Lower leg skin (tissue), 3 donors: ENCODE results near the gene IFNL4.

ENCODE experiments used
- POLR2A ChIP-seq, 2 donors: fragments of 450-650 bp; IDR thresholded peaks; one replicate each; pipeline ENCODE4 v1.6.1; 2016 to 2017; ENCODE audit warnings: antibody characterized with exemption in 2 of 2, mild to moderate bottlenecking in 1 of 2, moderate library complexity in 1 of 2
- TF ChIP-seq, protein P1 (sequence below), 3 donors: fragments of 450-650 bp; IDR thresholded peaks; one replicate each; pipeline ENCODE4 v1.5.1; 2016; ENCODE audit warnings: antibody characterized with exemption in 3 of 3, mild to moderate bottlenecking in 3 of 3, moderate library complexity in 2 of 3

DNA sequence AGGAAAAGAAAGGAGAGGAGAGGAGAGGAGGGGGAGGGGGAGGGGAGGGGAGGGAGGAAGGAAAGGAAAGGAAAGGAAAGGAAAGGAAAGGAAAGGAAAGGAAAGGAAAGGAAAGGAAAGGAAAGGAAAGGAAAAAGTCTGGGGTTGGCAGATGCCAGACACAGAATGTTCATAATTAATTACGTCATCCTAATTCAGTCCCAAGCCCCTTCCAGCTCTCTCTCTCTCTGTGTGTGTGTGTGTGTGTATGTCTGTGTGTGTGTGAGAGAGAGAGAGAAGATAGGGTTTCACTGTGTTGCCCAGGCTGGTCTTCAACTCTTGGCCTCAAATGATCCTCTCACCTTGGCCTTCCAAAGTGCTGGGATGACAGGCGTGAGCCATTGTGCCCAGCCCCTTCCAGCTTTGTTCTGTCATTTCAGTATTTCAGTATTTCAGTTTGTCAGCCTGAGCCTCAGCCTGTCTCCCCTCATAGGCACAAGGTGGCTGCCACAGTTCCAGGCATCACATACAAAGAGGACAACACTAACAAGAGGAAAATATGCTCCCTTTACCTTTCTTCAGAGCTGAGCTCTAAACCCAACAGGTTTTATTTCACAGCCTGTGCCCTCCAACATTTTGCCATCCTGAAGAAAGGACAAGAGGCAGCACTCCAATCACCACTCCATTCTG lies 18.4 kb downstream of the IFNL4 start:
- TF ChIP-seq, protein P1, sequence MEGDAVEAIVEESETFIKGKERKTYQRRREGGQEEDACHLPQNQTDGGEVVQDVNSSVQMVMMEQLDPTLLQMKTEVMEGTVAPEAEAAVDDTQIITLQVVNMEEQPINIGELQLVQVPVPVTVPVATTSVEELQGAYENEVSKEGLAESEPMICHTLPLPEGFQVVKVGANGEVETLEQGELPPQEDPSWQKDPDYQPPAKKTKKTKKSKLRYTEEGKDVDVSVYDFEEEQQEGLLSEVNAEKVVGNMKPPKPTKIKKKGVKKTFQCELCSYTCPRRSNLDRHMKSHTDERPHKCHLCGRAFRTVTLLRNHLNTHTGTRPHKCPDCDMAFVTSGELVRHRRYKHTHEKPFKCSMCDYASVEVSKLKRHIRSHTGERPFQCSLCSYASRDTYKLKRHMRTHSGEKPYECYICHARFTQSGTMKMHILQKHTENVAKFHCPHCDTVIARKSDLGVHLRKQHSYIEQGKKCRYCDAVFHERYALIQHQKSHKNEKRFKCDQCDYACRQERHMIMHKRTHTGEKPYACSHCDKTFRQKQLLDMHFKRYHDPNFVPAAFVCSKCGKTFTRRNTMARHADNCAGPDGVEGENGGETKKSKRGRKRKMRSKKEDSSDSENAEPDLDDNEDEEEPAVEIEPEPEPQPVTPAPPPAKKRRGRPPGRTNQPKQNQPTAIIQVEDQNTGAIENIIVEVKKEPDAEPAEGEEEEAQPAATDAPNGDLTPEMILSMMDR (IDR thresholded peaks at IDR 0.05) = no peak
- no peak for TF ChIP-seq POLR2A (IDR thresholded peaks at IDR 0.05)
